ENCODE data around the gene MOCS1. TPM values are rescaled to one million over a fixed set of nuclear protein-coding genes. Genes with fewer than 3 reads are reported as not detected.

MOCS1 gene
- total RNA-seq, 1 donor, result 25.3 TPM

DNA sequence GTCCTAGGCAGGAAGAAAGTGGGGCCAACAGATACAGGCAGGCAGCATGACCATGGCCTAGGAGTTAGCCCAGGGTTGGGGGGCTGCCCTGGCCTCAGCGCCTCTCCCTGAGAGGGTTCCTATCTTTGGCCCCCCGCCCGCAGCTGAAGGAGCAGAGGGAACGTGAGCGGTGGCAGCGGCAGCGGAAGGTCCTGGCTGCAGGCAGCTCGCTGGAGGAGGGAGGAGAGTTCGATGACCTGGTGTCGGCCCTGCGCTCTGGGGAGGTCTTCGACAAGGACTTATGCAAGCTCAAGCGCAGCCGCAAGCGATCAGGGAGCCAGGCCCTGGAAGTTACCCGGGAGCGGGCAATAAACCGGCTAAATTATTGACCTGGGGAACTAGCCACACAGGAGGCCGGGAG lies 32.6 kb downstream of the MOCS1 start:
- TF ChIP-seq, protein P1, sequence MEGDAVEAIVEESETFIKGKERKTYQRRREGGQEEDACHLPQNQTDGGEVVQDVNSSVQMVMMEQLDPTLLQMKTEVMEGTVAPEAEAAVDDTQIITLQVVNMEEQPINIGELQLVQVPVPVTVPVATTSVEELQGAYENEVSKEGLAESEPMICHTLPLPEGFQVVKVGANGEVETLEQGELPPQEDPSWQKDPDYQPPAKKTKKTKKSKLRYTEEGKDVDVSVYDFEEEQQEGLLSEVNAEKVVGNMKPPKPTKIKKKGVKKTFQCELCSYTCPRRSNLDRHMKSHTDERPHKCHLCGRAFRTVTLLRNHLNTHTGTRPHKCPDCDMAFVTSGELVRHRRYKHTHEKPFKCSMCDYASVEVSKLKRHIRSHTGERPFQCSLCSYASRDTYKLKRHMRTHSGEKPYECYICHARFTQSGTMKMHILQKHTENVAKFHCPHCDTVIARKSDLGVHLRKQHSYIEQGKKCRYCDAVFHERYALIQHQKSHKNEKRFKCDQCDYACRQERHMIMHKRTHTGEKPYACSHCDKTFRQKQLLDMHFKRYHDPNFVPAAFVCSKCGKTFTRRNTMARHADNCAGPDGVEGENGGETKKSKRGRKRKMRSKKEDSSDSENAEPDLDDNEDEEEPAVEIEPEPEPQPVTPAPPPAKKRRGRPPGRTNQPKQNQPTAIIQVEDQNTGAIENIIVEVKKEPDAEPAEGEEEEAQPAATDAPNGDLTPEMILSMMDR (IDR thresholded peaks at IDR 0.05; ENCODE audit: extremely low read depth, low read depth, low read length), result no peak
- no peaks in the 10 kb centered on the region for H3K79me2 ChIP-seq (ENCODE audit: insufficient read depth, low read length)
- H3K9me3 ChIP-seq (ENCODE audit: low read depth, low read length), result no peaks in the 10 kb centered on the region

GRCh38 chr6:39901116-39901655 lies 33.1 kb downstream of the MOCS1 start:
- TF ChIP-seq, protein P1 (IDR thresholded peaks at IDR 0.05; ENCODE audit: extremely low read depth, low read depth, low read length), result no peak
- no peak overlapping the region for H3K4me2 ChIP-seq (ENCODE audit: insufficient read depth, low read length)
- no peak for DNase-seq (ENCODE audit: insufficient read length, low spot score, missing footprints)
- no peaks in the 10 kb centered on the region for H3K79me2 ChIP-seq (ENCODE audit: insufficient read depth, low read length)
- no peaks in the 10 kb centered on the region for H3K4me1 ChIP-seq (ENCODE audit: insufficient read depth, low read length)
- no peaks in the 10 kb centered on the region for H3K9me3 ChIP-seq (ENCODE audit: low read depth, low read length)
- H3K27ac ChIP-seq (ENCODE audit: low read depth, low read length), result no peak overlapping the region
- H3K36me3 ChIP-seq (ENCODE audit: insufficient read depth, low read length), result peaks cover 33% of the 10 kb centered on the region
- no peaks in the 10 kb centered on the region for H4K20me1 ChIP-seq (ENCODE audit: insufficient read depth, low read length)
- no peaks in the 10 kb centered on the region for H3K27me3 ChIP-seq (ENCODE audit: insufficient read depth, low read length)
- H2AFZ ChIP-seq (ENCODE audit: low read length), result no peak overlapping the region
- H3K4me3 ChIP-seq (ENCODE audit: insufficient read depth, low read length), result no peak overlapping the region

More for the DNA sequence above, 32.6 kb downstream of the MOCS1 start:
- DNase-seq (ENCODE audit: insufficient read length, low spot score, missing footprints), result no peak
- Histone ChIP-seq H3K4me3 (ENCODE audit: insufficient read depth, low read length) (no peak overlapping the region), H3K4me2 (ENCODE audit: insufficient read depth, low read length) (no peak overlapping the region), H4K20me1 (ENCODE audit: insufficient read depth, low read length) (no peaks in the 10 kb centered on the region), H3K27ac (ENCODE audit: low read depth, low read length) (no peak overlapping the region), H2AFZ (ENCODE audit: low read length) (no peak overlapping the region), H3K36me3 (ENCODE audit: insufficient read depth, low read length) (peaks cover 30% of the 10 kb centered on the region), H3K4me1 (ENCODE audit: insufficient read depth, low read length) (no peaks in the 10 kb centered on the region), H3K27me3 (ENCODE audit: insufficient read depth, low read length) (no peaks in the 10 kb centered on the region)

- Histone ChIP-seq H2AFZ (ENCODE audit: low read length) (no peak overlapping the region), H3K27me3 (ENCODE audit: insufficient read depth, low read length) (no peaks in the 10 kb centered on the region), H3K4me1 (ENCODE audit: insufficient read depth, low read length) (no peaks in the 10 kb centered on the region), H3K27ac (ENCODE audit: low read depth, low read length) (no peak overlapping the region), H3K79me2 (ENCODE audit: insufficient read depth, low read length) (no peaks in the 10 kb centered on the region), H3K4me3 (ENCODE audit: insufficient read depth, low read length) (no peak overlapping the region), H3K36me3 (ENCODE audit: insufficient read depth, low read length) (peaks cover 24% of the 10 kb centered on the region), H3K9me3 (ENCODE audit: low read depth, low read length) (no peaks in the 10 kb centered on the region), H3K4me2 (ENCODE audit: insufficient read depth, low read length) (no peak overlapping the region), H4K20me1 (ENCODE audit: insufficient read depth, low read length) (no peaks in the 10 kb centered on the region)
- no peak for DNase-seq (ENCODE audit: insufficient read length, low spot score, missing footprints)
- TF ChIP-seq, protein P1 (IDR thresholded peaks at IDR 0.05; ENCODE audit: extremely low read depth, low read depth, low read length), result no peak
Measured at GRCh38 chr6:39899554-39900295, 34.5 kb downstream of the MOCS1 start.

- no peak for DNase-seq (ENCODE audit: insufficient read length, low spot score, missing footprints)
- H3K4me2 ChIP-seq (ENCODE audit: insufficient read depth, low read length), result no peak overlapping the region
- H3K27ac ChIP-seq (ENCODE audit: low read depth, low read length), result no peak overlapping the region
- no peak overlapping the region for H2AFZ ChIP-seq (ENCODE audit: low read length)
- H4K20me1 ChIP-seq (ENCODE audit: insufficient read depth, low read length), result no peaks in the 10 kb centered on the region
- no peaks in the 10 kb centered on the region for H3K4me1 ChIP-seq (ENCODE audit: insufficient read depth, low read length)
- H3K4me3 ChIP-seq (ENCODE audit: insufficient read depth, low read length), result no peak overlapping the region
- H3K79me2 ChIP-seq (ENCODE audit: insufficient read depth, low read length), result no peaks in the 10 kb centered on the region
- peaks cover 26% of the 10 kb centered on the region for H3K36me3 ChIP-seq (ENCODE audit: insufficient read depth, low read length)
- TF ChIP-seq, protein P1 (IDR thresholded peaks at IDR 0.05; ENCODE audit: extremely low read depth, low read depth, low read length), result no peak
- no peaks in the 10 kb centered on the region for H3K9me3 ChIP-seq (ENCODE audit: low read depth, low read length)
- H3K27me3 ChIP-seq (ENCODE audit: insufficient read depth, low read length), result no peaks in the 10 kb centered on the region
Measured at GRCh38 chr6:39898625-39899024, 35.6 kb downstream of the MOCS1 start.
